ACHN (cell line): ENCODE measurements around the gene ARID5A.
"Not testable (repeated sequence)": the region's sequence is repeated elsewhere in the genome, so short reads cannot be mapped to it uniquely, and the experiment has no call there.

Source experiments
- DNase-seq: peaks from one replicate; pipeline ENCODE4 v3.0.0-alpha.2; 2015
- in situ Hi-C: cut with HindIII; loops from 2 replicates; pipeline ENCODE4 v1.10.0; 2017; ENCODE audit warnings: low sequenced_read_pairs, low pct_ligation_motif_present, low pct_unique_long_range_greater_than_20kb

The ARID5A gene

GRCh38 chr2:96549967-96550786 is 13.6 kb downstream of the ARID5A start:
- in situ Hi-C loops, result no loop called here
- DNase-seq, result no peak

- no peak for DNase-seq
- in situ Hi-C loops, result no loop called here
These were observed 14.4 kb downstream of the ARID5A start for GRCh38 chr2:96550787-96551604.

- in situ Hi-C loops, result no loop called here
- DNase-seq, result no peak
These were observed 15.2 kb downstream of the ARID5A start for GRCh38 chr2:96551605-96552314.

- no peak for DNase-seq
- in situ Hi-C loops, result no loop called here
These were observed 16.0 kb downstream of the ARID5A start for GRCh38 chr2:96552315-96553175.

- in situ Hi-C loops, result no loop called here
- no peak for DNase-seq
These were observed 16.8 kb downstream of the ARID5A start for GRCh38 chr2:96553176-96553956.

GRCh38 chr2:96553957-96554292 is 17.4 kb downstream of the ARID5A start:
- DNase-seq, in situ Hi-C loops: not testable (repeated sequence)

GRCh38 chr2:96554293-96555145 is 18.0 kb downstream of the ARID5A start:
- in situ Hi-C loops, result no loop called here
- DNase-seq, result peak; percentile 62

- in situ Hi-C loops, result no loop called here
- DNase-seq, result no peak
These were observed 18.6 kb downstream of the ARID5A start for GRCh38 chr2:96555146-96555610.

GRCh38 chr2:96556441-96557330 is 20.1 kb downstream of the ARID5A start:
- in situ Hi-C loops, result no loop called here

GRCh38 chr2:96557421-96557820 is 20.9 kb downstream of the ARID5A start:
- in situ Hi-C loops, DNase-seq: not testable (repeated sequence)

More at GRCh38 chr2:96556441-96557330, 20.1 kb downstream of the ARID5A start:
- peak; percentile 94 for DNase-seq

- in situ Hi-C loops, result no loop called here
- no peak for DNase-seq
These were observed 21.5 kb downstream of the ARID5A start for GRCh38 chr2:96558061-96558460.

- in situ Hi-C loops, result no loop called here
- DNase-seq, result no peak
These were observed 21.9 kb downstream of the ARID5A start for GRCh38 chr2:96558485-96558884.

- no peak for DNase-seq
- in situ Hi-C loops, result no loop called here
These were observed 27.5 kb downstream of the ARID5A start for GRCh38 chr2:96564026-96564425.

GRCh38 chr2:96564563-96564962 is 28.0 kb downstream of the ARID5A start:
- DNase-seq, result no peak
- in situ Hi-C loops, result no loop called here

GRCh38 chr2:96565111-96565510 is 28.6 kb downstream of the ARID5A start:
- in situ Hi-C loops, result no loop called here
- DNase-seq, result no peak

GRCh38 chr2:96568094-96568493 is 31.5 kb downstream of the ARID5A start:
- no peak for DNase-seq
- in situ Hi-C loops, result no loop called here
